ENCODE data around the gene S1PR5. TPM values are rescaled to one million over a fixed set of nuclear protein-coding genes. Genes with fewer than 3 reads are reported as not detected.

S1PR5 gene
- total RNA-seq, 1 donor from 2014 or later, result 3.1 TPM

DNA sequence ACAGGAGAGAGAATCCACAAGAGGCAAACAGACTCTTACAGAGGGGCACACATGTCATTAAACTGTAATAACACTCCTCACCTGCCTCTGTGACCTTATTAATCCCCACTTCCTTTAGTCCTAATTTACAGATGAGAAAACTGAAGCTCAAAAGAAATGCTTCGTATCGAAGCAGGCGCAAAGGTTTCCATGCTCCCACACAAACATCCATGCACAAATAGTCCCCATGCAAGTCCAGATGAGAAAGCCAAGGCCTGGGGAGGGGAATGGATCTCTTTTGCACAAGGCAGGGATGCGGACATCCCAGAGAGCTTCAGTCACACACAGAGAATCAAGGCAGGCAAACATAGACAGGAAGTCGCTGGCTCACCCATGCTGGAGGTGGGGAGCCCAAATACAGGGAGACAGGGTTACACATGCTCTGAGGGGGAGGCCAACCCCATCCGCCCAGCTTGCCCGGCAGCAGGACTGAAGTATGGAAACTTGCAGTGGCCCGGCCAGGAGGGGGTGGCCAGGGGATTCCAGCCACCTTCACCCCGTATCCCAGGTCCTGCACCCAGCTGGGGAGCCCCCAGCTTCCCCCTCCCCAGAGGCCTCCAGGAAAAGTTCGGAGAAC lies 468 bp downstream of the S1PR5 start:
- peaks cover 4% of the 10 kb centered on the region for H3K27me3 ChIP-seq
- intact Hi-C loops (cut with DNase I), result no loop called here
- DNase-seq (ENCODE audit: low spot score in 2 of 2), result no peak
- no peaks in the 10 kb centered on the region for H3K9me3 ChIP-seq
- TF ChIP-seq CTCF (IDR thresholded peaks at IDR 0.05), result no peak
- peaks cover 4 to 9% of the 10 kb centered on the region in 2 donors for H3K4me1 ChIP-seq
- peak overlapping the region; percentile 31 to 53 for H3K4me3 ChIP-seq
- no peak overlapping the region for H3K27ac ChIP-seq
- no peaks in the 10 kb centered on the region for H3K36me3 ChIP-seq

DNA sequence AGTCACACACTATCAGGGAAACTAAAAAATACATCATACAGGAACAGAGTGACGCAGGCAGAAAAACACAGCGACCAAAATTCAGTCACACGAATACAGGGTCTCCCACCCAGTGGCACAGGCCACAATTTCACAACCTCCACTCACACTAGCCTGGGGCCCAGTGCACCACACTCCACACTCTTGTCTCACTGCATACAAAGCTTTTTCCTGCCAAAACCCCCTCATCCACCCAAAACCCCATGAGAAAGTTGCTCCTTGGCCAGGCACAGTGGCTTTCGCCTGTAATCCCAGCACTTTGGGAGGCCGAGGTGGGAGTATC lies 1.2 kb downstream of the S1PR5 start:
- no peak for TF ChIP-seq CTCF (IDR thresholded peaks at IDR 0.05)
- no peak overlapping the region for H3K4me3 ChIP-seq
- intact Hi-C loops (cut with DNase I), result no loop called here
- H3K4me1 ChIP-seq, result peaks cover 4 to 9% of the 10 kb centered on the region in 2 donors
- H3K9me3 ChIP-seq, result no peaks in the 10 kb centered on the region
- DNase-seq (ENCODE audit: low spot score in 2 of 2), result no peak
- H3K36me3 ChIP-seq, result no peaks in the 10 kb centered on the region
- H3K27ac ChIP-seq, result no peak overlapping the region
- H3K27me3 ChIP-seq, result peaks cover 4% of the 10 kb centered on the region

- TF ChIP-seq CTCF (IDR thresholded peaks at IDR 0.05), result no peak
- no peak for DNase-seq (ENCODE audit: low spot score in 2 of 2)
- Histone ChIP-seq H3K4me3 (no peak overlapping the region), H3K9me3 (no peaks in the 10 kb centered on the region), H3K36me3 (no peaks in the 10 kb centered on the region), H3K27ac (no peak overlapping the region), H3K27me3 (peaks cover 14% of the 10 kb centered on the region), H3K4me1 (peaks cover 4 to 9% of the 10 kb centered on the region in 2 donors)
- intact Hi-C loops (cut with DNase I), result no loop called here
Observed at GRCh38 chr19:10514211-10515145, 2.8 kb downstream of the S1PR5 start.

- Histone ChIP-seq H3K27me3 (peaks cover 9% of the 10 kb centered on the region), H3K9me3 (no peaks in the 10 kb centered on the region), H3K4me1 (peaks cover 4 to 8% of the 10 kb centered on the region in 2 donors), H3K4me3 (no peak overlapping the region), H3K36me3 (no peaks in the 10 kb centered on the region), H3K27ac (no peak overlapping the region)
- intact Hi-C loops (cut with DNase I), result no loop called here
- no peak for DNase-seq (ENCODE audit: low spot score in 2 of 2)
- TF ChIP-seq CTCF (IDR thresholded peaks at IDR 0.05), result no peak
Observed at GRCh38 chr19:10513223-10513622, 4.0 kb downstream of the S1PR5 start.

- intact Hi-C loops (cut with DNase I), result no loop called here
- Histone ChIP-seq H3K4me1 (no peaks in the 10 kb centered on the region), H3K4me3 (no peak overlapping the region), H3K9me3 (no peaks in the 10 kb centered on the region), H3K36me3 (no peaks in the 10 kb centered on the region), H3K27me3 (peaks cover 9% of the 10 kb centered on the region), H3K27ac (no peak overlapping the region)
- no peak for DNase-seq (ENCODE audit: low spot score in 2 of 2)
- TF ChIP-seq CTCF (IDR thresholded peaks at IDR 0.05), result peak; percentile 21 to 62 (median 60)
Observed at GRCh38 chr19:10510301-10510802, 6.9 kb downstream of the S1PR5 start.
